IPS-18a (cell line): Measurements from ENCODE around the gene TTC39A.

ENCODE experiments used
- H3K27ac ChIP-seq: one replicate; pipeline ENCODE4 v1.5.1; 2013; ENCODE audit warnings: low read length
- H3K27me3 ChIP-seq: one replicate; pipeline ENCODE4 v1.6.1; 2013; ENCODE audit warnings: mild to moderate bottlenecking, low read length; ENCODE audit not compliant: control insufficient read depth, insufficient read depth
- H3K36me3 ChIP-seq: one replicate; pipeline ENCODE4 v1.6.1; 2013; ENCODE audit warnings: low read depth, low read length; ENCODE audit not compliant: control insufficient read depth
- H3K4me1 ChIP-seq: one replicate; pipeline ENCODE4 v1.6.1; 2013; ENCODE audit warnings: low read depth, low read length; ENCODE audit not compliant: control insufficient read depth
- H3K4me3 ChIP-seq: one replicate; pipeline ENCODE4 v1.5.1; 2013; ENCODE audit warnings: low read length
- H3K9ac ChIP-seq: one replicate; pipeline ENCODE4 v1.6.1; 2013; ENCODE audit warnings: mild to moderate bottlenecking, low read length, moderate library complexity
- H3K9me3 ChIP-seq: one replicate; pipeline ENCODE4 v1.6.1; 2013; ENCODE audit warnings: low read depth, low read length; ENCODE audit not compliant: control insufficient read depth

Gene TTC39A

GRCh38 chr1:51289676-51290488, 40.5 kb downstream of the TTC39A start:
- H3K27me3 ChIP-seq: no peaks in the 10 kb centered on the region
- H3K9ac ChIP-seq: no peak overlapping the region
- no peaks in the 10 kb centered on the region for H3K4me1 ChIP-seq
- no peak overlapping the region for H3K27ac ChIP-seq
- H3K4me3 ChIP-seq: no peak overlapping the region
- H3K9me3 ChIP-seq: no peaks in the 10 kb centered on the region
- H3K36me3 ChIP-seq: no peaks in the 10 kb centered on the region

GRCh38 chr1:51288578-51288977, 41.8 kb downstream of the TTC39A start:
- Histone ChIP-seq H3K9ac (no peak overlapping the region), H3K9me3 (no peaks in the 10 kb centered on the region), H3K36me3 (no peaks in the 10 kb centered on the region), H3K27me3 (no peaks in the 10 kb centered on the region), H3K27ac (no peak overlapping the region), H3K4me1 (no peaks in the 10 kb centered on the region), H3K4me3 (no peak overlapping the region)

- Histone ChIP-seq H3K9ac (no peak overlapping the region), H3K4me1 (no peaks in the 10 kb centered on the region), H3K27ac (no peak overlapping the region), H3K36me3 (no peaks in the 10 kb centered on the region), H3K4me3 (no peak overlapping the region), H3K27me3 (no peaks in the 10 kb centered on the region), H3K9me3 (no peaks in the 10 kb centered on the region)
These were observed 42.4 kb downstream of the TTC39A start for GRCh38 chr1:51287966-51288365.

- H3K9me3 ChIP-seq: no peaks in the 10 kb centered on the region
- no peaks in the 10 kb centered on the region for H3K27me3 ChIP-seq
- H3K4me1 ChIP-seq: no peaks in the 10 kb centered on the region
- no peaks in the 10 kb centered on the region for H3K36me3 ChIP-seq
- H3K27ac ChIP-seq: no peak overlapping the region
- no peak overlapping the region for H3K4me3 ChIP-seq
- no peak overlapping the region for H3K9ac ChIP-seq
These were observed 45.3 kb downstream of the TTC39A start for GRCh38 chr1:51285055-51285454.

- no peak overlapping the region for H3K4me3 ChIP-seq
- H3K9ac ChIP-seq: no peak overlapping the region
- no peaks in the 10 kb centered on the region for H3K36me3 ChIP-seq
- H3K27me3 ChIP-seq: no peaks in the 10 kb centered on the region
- H3K9me3 ChIP-seq: no peaks in the 10 kb centered on the region
- H3K27ac ChIP-seq: no peak overlapping the region
- H3K4me1 ChIP-seq: no peaks in the 10 kb centered on the region
These were observed 45.8 kb downstream of the TTC39A start for GRCh38 chr1:51284487-51284954.

GRCh38 chr1:51283979-51284378, 46.4 kb downstream of the TTC39A start:
- Histone ChIP-seq H3K27me3 (no peaks in the 10 kb centered on the region), H3K9ac (no peak overlapping the region), H3K27ac (no peak overlapping the region), H3K4me1 (no peaks in the 10 kb centered on the region), H3K9me3 (no peaks in the 10 kb centered on the region), H3K4me3 (no peak overlapping the region), H3K36me3 (no peaks in the 10 kb centered on the region)

GRCh38 chr1:51282605-51283004, 47.8 kb downstream of the TTC39A start:
- Histone ChIP-seq H3K4me1 (no peaks in the 10 kb centered on the region), H3K4me3 (no peak overlapping the region), H3K27ac (no peak overlapping the region), H3K36me3 (no peaks in the 10 kb centered on the region), H3K9me3 (no peaks in the 10 kb centered on the region), H3K9ac (no peak overlapping the region), H3K27me3 (no peaks in the 10 kb centered on the region)

GRCh38 chr1:51281807-51282206, 48.6 kb downstream of the TTC39A start:
- no peaks in the 10 kb centered on the region for H3K4me1 ChIP-seq
- H3K27ac ChIP-seq: no peak overlapping the region
- no peak overlapping the region for H3K4me3 ChIP-seq
- H3K27me3 ChIP-seq: no peaks in the 10 kb centered on the region
- H3K9ac ChIP-seq: no peak overlapping the region
- H3K9me3 ChIP-seq: no peaks in the 10 kb centered on the region
- no peaks in the 10 kb centered on the region for H3K36me3 ChIP-seq

- Histone ChIP-seq H3K4me1 (no peaks in the 10 kb centered on the region), H3K36me3 (no peaks in the 10 kb centered on the region), H3K9ac (no peak overlapping the region), H3K27me3 (no peaks in the 10 kb centered on the region), H3K4me3 (no peak overlapping the region), H3K9me3 (no peaks in the 10 kb centered on the region), H3K27ac (no peak overlapping the region)
These were observed 49.9 kb downstream of the TTC39A start for GRCh38 chr1:51280321-51280978.

- peaks cover 10% of the 10 kb centered on the region for H3K36me3 ChIP-seq
- H3K4me3 ChIP-seq: no peak overlapping the region
- H3K9me3 ChIP-seq: no peaks in the 10 kb centered on the region
These were observed 54.1 kb downstream of the TTC39A start for GRCh38 chr1:51276286-51276685.

GRCh38 chr1:51274676-51275075, 55.7 kb downstream of the TTC39A start:
- no peaks in the 10 kb centered on the region for H3K27me3 ChIP-seq
- no peak overlapping the region for H3K9ac ChIP-seq
- H3K9me3 ChIP-seq: no peaks in the 10 kb centered on the region
- no peak overlapping the region for H3K27ac ChIP-seq
- no peak overlapping the region for H3K4me3 ChIP-seq
- H3K4me1 ChIP-seq: no peaks in the 10 kb centered on the region
- peaks cover 19% of the 10 kb centered on the region for H3K36me3 ChIP-seq

More at GRCh38 chr1:51276286-51276685, 54.1 kb downstream of the TTC39A start:
- Histone ChIP-seq H3K4me1 (no peaks in the 10 kb centered on the region), H3K27ac (no peak overlapping the region), H3K9ac (no peak overlapping the region), H3K27me3 (no peaks in the 10 kb centered on the region)

GRCh38 chr1:51272916-51273315, 57.4 kb downstream of the TTC39A start:
- H3K9ac ChIP-seq: no peak overlapping the region
- H3K27me3 ChIP-seq: no peaks in the 10 kb centered on the region
- peaks cover 19% of the 10 kb centered on the region for H3K36me3 ChIP-seq
- no peak overlapping the region for H3K27ac ChIP-seq
- H3K4me1 ChIP-seq: no peaks in the 10 kb centered on the region
- no peaks in the 10 kb centered on the region for H3K9me3 ChIP-seq
- no peak overlapping the region for H3K4me3 ChIP-seq
